ENCODE results near the gene FBXL13. TPM values are rescaled to one million over a fixed set of nuclear protein-coding genes. Genes with fewer than 3 reads are reported as not detected.
"Not testable (repeated sequence)": the region's sequence is repeated elsewhere in the genome, so short reads cannot be mapped to it uniquely, and the experiment has no call there.

The FBXL13 gene
- total RNA-seq, 1 experiment from 2014 or later: 0.35 TPM

GRCh38 chr7:102914585-102914984 is 160.0 kb downstream of the FBXL13 start:
- no TSS peak for BruUV-seq (replicated peaks)
- ChIA-PET POLR2A (interaction anchor here (1.2 kb wide), 1 partner anchor 31 kb away, joined by 3 read pairs; no protein-coding TSS in a partner anchor), CTCF (no interaction called here)
- intact Hi-C loops (cut with micrococcal nuclease): loop anchor here (10.0 kb wide), 1 partner anchor 150 kb away; no protein-coding TSS in a partner anchor
- TF ChIP-seq CTCF (IDR thresholded peaks at IDR 0.05; ENCODE audit: unreplicated experiment): no peak
- H3K27me3 Mint-ChIP-seq (ENCODE audit: insufficient read depth, unreplicated experiment): no peaks in the 10 kb centered on the region
- H3K36me3 Mint-ChIP-seq (ENCODE audit: insufficient read depth, unreplicated experiment): no peaks in the 10 kb centered on the region
- no peak overlapping the region for H3K4me3 Mint-ChIP-seq (ENCODE audit: unreplicated experiment)
- no peaks in the 10 kb centered on the region for H3K9me3 Mint-ChIP-seq (ENCODE audit: unreplicated experiment)
- no peak overlapping the region for H3K27ac Mint-ChIP-seq (ENCODE audit: low read depth, unreplicated experiment)
- H3K4me1 Mint-ChIP-seq (ENCODE audit: insufficient read depth, unreplicated experiment): peaks cover 17% of the 10 kb centered on the region
- no peak for DNase-seq (ENCODE audit: unreplicated experiment)

- no TSS peak for BruUV-seq (replicated peaks)
- no peak overlapping the region for H3K4me3 Mint-ChIP-seq (ENCODE audit: unreplicated experiment)
- CTCF ChIA-PET: no interaction called here
- no peaks in the 10 kb centered on the region for H3K27me3 Mint-ChIP-seq (ENCODE audit: insufficient read depth, unreplicated experiment)
- no peak for DNase-seq (ENCODE audit: unreplicated experiment)
- H3K27ac Mint-ChIP-seq (ENCODE audit: low read depth, unreplicated experiment): no peak overlapping the region
- no peaks in the 10 kb centered on the region for H3K9me3 Mint-ChIP-seq (ENCODE audit: unreplicated experiment)
- no peaks in the 10 kb centered on the region for H3K36me3 Mint-ChIP-seq (ENCODE audit: insufficient read depth, unreplicated experiment)
- no peak for TF ChIP-seq CTCF (IDR thresholded peaks at IDR 0.05; ENCODE audit: unreplicated experiment)
- POLR2A ChIA-PET: no interaction called here
- peaks cover 17% of the 10 kb centered on the region for H3K4me1 Mint-ChIP-seq (ENCODE audit: insufficient read depth, unreplicated experiment)
- intact Hi-C loops (cut with micrococcal nuclease): loop anchor here (10.0 kb wide), 1 partner anchor 151 kb away; no protein-coding TSS in a partner anchor
These were observed 160.8 kb downstream of the FBXL13 start for GRCh38 chr7:102913826-102914225.

DNA sequence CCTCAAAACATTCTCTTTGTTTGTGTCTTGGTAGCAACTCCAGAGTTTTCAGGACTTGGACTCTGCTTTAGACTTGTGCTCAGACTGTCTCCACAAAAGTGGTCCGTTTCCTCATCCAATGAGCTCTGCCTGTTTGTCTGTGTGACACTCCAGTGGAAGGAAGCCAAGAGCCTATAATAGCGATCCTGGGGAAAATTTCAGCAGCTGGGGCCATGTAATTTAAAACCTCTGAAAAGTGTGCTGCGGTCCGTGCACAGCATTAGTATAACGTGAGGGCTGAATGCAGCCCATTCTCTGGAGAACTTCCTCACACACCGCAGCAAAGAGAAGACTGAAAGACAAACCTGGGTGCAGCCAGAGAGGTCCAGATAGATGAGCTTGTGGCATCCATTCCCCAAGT is 161.9 kb downstream of the FBXL13 start, which contains the start of gene LRRC17:
Gene LRRC17 (plus strand): TSS at position 259 of the 400 bp plus-strand sequence. CDS start 20,914 bp downstream, outside the sequence.
- Mint-ChIP-seq H3K27ac (ENCODE audit: low read depth, unreplicated experiment) (no peak within 1 kb of the TSS), H3K9me3 (ENCODE audit: unreplicated experiment) (no peaks in the 10 kb centered on the region), H3K4me1 (ENCODE audit: insufficient read depth, unreplicated experiment) (peaks cover 16% of the 10 kb centered on the region), H3K4me3 (ENCODE audit: unreplicated experiment) (no peak within 1 kb of the TSS), H3K27me3 (ENCODE audit: insufficient read depth, unreplicated experiment) (no peaks in the 10 kb centered on the region), H3K36me3 (ENCODE audit: insufficient read depth, unreplicated experiment) (no peaks in the 10 kb centered on the region)
- ChIA-PET CTCF (no interaction called here), POLR2A (no interaction called here)
- TF ChIP-seq CTCF (IDR thresholded peaks at IDR 0.05; ENCODE audit: unreplicated experiment): no peak
- intact Hi-C loops (cut with micrococcal nuclease): loop anchor here (10.0 kb wide), 1 partner anchor 152 kb away; no protein-coding TSS in a partner anchor
- no peak for DNase-seq (ENCODE audit: unreplicated experiment)
- BruUV-seq (replicated peaks): no TSS peak

GRCh38 chr7:102908676-102909075 is 165.9 kb downstream of the FBXL13 start:
- ChIA-PET CTCF (interaction anchor here (1.2 kb wide), 1 partner anchor 13 kb away, joined by 4 read pairs; no protein-coding TSS in a partner anchor), POLR2A (no interaction called here)
- Mint-ChIP-seq H3K36me3 (ENCODE audit: insufficient read depth, unreplicated experiment) (no peaks in the 10 kb centered on the region), H3K27ac (ENCODE audit: low read depth, unreplicated experiment) (no peak overlapping the region), H3K9me3 (ENCODE audit: unreplicated experiment) (peaks cover 12% of the 10 kb centered on the region), H3K27me3 (ENCODE audit: insufficient read depth, unreplicated experiment) (no peaks in the 10 kb centered on the region), H3K4me1 (ENCODE audit: insufficient read depth, unreplicated experiment) (no peaks in the 10 kb centered on the region), H3K4me3 (ENCODE audit: unreplicated experiment) (no peak overlapping the region)
- BruUV-seq (replicated peaks): no TSS peak
- DNase-seq (ENCODE audit: unreplicated experiment): no peak
- intact Hi-C loops (cut with micrococcal nuclease): no loop called here
- no peak for TF ChIP-seq CTCF (IDR thresholded peaks at IDR 0.05; ENCODE audit: unreplicated experiment)

DNA sequence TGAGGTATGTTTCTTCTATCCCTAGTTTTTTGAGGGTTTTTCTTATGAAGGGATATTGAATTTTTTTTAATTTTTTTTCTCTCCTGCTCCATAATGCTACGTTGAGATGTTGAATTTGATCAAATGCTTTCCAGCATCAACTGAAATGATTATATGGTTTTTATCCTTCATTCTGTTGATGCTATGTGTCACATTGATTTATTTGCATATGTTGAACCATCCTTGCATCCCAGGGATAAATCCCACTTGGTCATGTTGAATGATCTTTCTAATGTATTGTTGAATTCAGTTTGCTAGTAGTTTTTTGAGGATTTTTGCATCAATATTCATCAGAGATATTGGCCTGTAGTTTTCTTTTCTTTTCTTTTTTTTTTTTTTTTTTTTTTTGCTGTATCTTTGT is 171.0 kb downstream of the FBXL13 start:
- H3K27me3 Mint-ChIP-seq (ENCODE audit: insufficient read depth, unreplicated experiment); H3K36me3 Mint-ChIP-seq (ENCODE audit: insufficient read depth, unreplicated experiment); intact Hi-C loops (cut with micrococcal nuclease); H3K4me1 Mint-ChIP-seq (ENCODE audit: insufficient read depth, unreplicated experiment); BruUV-seq (replicated peaks); H3K4me3 Mint-ChIP-seq (ENCODE audit: unreplicated experiment); DNase-seq (ENCODE audit: unreplicated experiment); H3K27ac Mint-ChIP-seq (ENCODE audit: low read depth, unreplicated experiment): not testable (repeated sequence)
- peaks cover 17% of the 10 kb centered on the region for H3K9me3 Mint-ChIP-seq (ENCODE audit: unreplicated experiment)
- ChIA-PET CTCF (interaction anchor here (0.6 kb wide), 2 partner anchors 172 to 238 kb away, joined by 3 read pairs; partner anchors contain the start of gene ARMC10), POLR2A (interaction anchor here (1.5 kb wide), 1 partner anchor 11 kb away, joined by 6 read pairs; no protein-coding TSS in a partner anchor)

GRCh38 chr7:102902052-102902451 is 172.5 kb downstream of the FBXL13 start:
- CTCF ChIA-PET: not testable (repeated sequence)

More at GRCh38 chr7:102902052-102902451, 172.5 kb downstream of the FBXL13 start:
- H3K4me1 Mint-ChIP-seq (ENCODE audit: insufficient read depth, unreplicated experiment); DNase-seq (ENCODE audit: unreplicated experiment); H3K36me3 Mint-ChIP-seq (ENCODE audit: insufficient read depth, unreplicated experiment); H3K27ac Mint-ChIP-seq (ENCODE audit: low read depth, unreplicated experiment); H3K4me3 Mint-ChIP-seq (ENCODE audit: unreplicated experiment); H3K27me3 Mint-ChIP-seq (ENCODE audit: insufficient read depth, unreplicated experiment); BruUV-seq (replicated peaks); intact Hi-C loops (cut with micrococcal nuclease); POLR2A ChIA-PET: not testable (repeated sequence)
- H3K9me3 Mint-ChIP-seq (ENCODE audit: unreplicated experiment): peaks cover 17% of the 10 kb centered on the region

Measured in MCF 10A (cell line).